Esophagus (tissue), 2 donors: ENCODE data around the gene GSTO2. TPM values are rescaled to one million over a fixed set of nuclear protein-coding genes. Genes with fewer than 3 reads are reported as not detected.
A peak's percentile ranks its signal among the peaks of the same experiment; 100 is the strongest.
"Not testable (repeated sequence)": the region's sequence is repeated elsewhere in the genome, so short reads cannot be mapped to it uniquely, and the experiment has no call there.

Experiments
- H3K27ac ChIP-seq, 2 donors: one replicate each; pipeline ENCODE4 v1.5.1; 2013; ENCODE audit warnings: low read depth in 2 of 2, mild to moderate bottlenecking in 2 of 2, inconsistent platforms in 1 of 2, low read length in 1 of 2, moderate library complexity in 1 of 2
- H3K27me3 ChIP-seq, 2 donors: one replicate each; pipeline ENCODE4 v1.6.1; 2013; ENCODE audit warnings: low read length in 2 of 2, control low read depth in 1 of 2, mild to moderate bottlenecking in 1 of 2; ENCODE audit not compliant: insufficient read depth in 2 of 2, control insufficient read depth in 1 of 2
- H3K36me3 ChIP-seq, 2 donors: one replicate each; pipeline ENCODE4 v1.6.1; 2013; ENCODE audit warnings: low read length in 1 of 2; ENCODE audit not compliant: control insufficient read depth in 2 of 2, insufficient read depth in 2 of 2
- H3K4me1 ChIP-seq, 2 donors: one replicate each; pipeline ENCODE4 v1.6.1; 2013; ENCODE audit warnings: low read length in 1 of 2; ENCODE audit not compliant: control insufficient read depth in 2 of 2, insufficient read depth in 2 of 2
- H3K4me3 ChIP-seq, 2 donors: one replicate each; pipeline ENCODE4 v1.5.1; 2013; ENCODE audit warnings: low read length in 2 of 2, mild to moderate bottlenecking in 2 of 2, low read depth in 1 of 2, moderate library complexity in 1 of 2
- H3K9me3 ChIP-seq, 2 donors: one replicate each; pipeline ENCODE4 v1.6.1; 2013; ENCODE audit warnings: mild to moderate bottlenecking in 2 of 2, low read depth in 1 of 2, low read length in 1 of 2, moderate library complexity in 1 of 2; ENCODE audit not compliant: control insufficient read depth in 2 of 2, insufficient read depth in 1 of 2
- WGBS, 2 donors: extraction: QIAGEN DNeasy Blood & Tissue Kit; methylation state at CpG; one replicate each; pipeline ENCODE4 v1.1.7; 2013; 5-methylcytosine and 5-hydroxymethylcytosine counted together
- polyA plus RNA-seq, 2 donors: library from polyadenylated mRNA; stranded (reverse); fragments of 200-250 nt; gene quantifications; one replicate each; pipeline ENCODE4 v1.2.3, GENCODE V29; 2013
- donor health status: healthy with polysubstance abuse.
- donor health status: Bipolar disorder and iron deficiency.

Gene GSTO2
- polyA plus RNA-seq, 2 donors, result 19.9 to 20.3 TPM

DNA sequence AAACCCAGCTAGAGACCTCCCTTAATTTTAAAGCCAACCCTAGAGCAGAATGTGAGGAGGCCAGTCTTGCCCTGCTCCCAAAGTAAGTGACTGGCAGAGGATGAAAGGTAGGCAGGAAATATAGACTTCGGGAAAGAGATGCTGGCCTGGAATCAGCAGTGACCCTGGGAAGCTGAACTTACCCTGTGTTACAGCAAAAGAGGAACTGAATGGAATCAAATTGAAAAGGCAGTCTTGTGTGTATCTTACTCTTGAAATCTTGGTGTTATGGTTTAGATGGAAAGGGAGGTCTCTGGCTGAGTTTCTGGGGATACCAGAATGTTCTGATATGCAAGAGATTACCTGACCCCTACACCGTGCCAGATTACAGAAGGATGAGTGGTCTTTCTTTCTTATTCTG is 28.9 kb upstream of the GSTO2 start:
- H3K27ac ChIP-seq, result no peak overlapping the region
- H3K27me3 ChIP-seq, result peaks cover 0 to 4% of the 10 kb centered on the region in 2 donors
- no peaks in the 10 kb centered on the region for H3K9me3 ChIP-seq
- H3K4me1 ChIP-seq, result no peaks in the 10 kb centered on the region
- 67 to 77% methylated on average over 2 of the region's 2 CpGs for WGBS, 2 donors
- no peaks in the 10 kb centered on the region for H3K36me3 ChIP-seq
- H3K4me3 ChIP-seq, result no peak overlapping the region

DNA sequence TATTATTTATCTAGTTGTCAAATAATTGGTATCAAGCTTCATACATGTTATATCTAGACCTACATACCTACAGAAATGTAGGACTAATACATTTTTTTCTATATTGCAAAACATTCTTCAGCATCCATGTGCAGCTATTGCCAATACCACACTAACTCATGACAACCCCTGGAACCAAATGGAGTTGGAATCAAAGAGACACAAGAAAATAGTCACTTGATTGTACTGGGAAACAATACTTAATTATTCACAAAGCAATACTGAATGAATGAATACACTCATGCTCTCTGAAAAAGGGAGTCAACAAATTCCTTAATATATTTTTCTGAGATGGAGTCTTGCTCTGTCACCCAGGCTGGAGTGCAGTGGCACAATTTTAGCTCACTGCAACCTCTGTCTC is 26.4 kb upstream of the GSTO2 start:
- Histone ChIP-seq H3K9me3 (no peaks in the 10 kb centered on the region), H3K4me1 (no peaks in the 10 kb centered on the region), H3K27ac (no peak overlapping the region), H3K27me3 (peaks cover 0 to 4% of the 10 kb centered on the region in 2 donors), H3K4me3 (no peak overlapping the region), H3K36me3 (no peaks in the 10 kb centered on the region)

GRCh38 chr10:104243009-104243408 is 26.0 kb upstream of the GSTO2 start:
- H3K4me3 ChIP-seq, H3K4me1 ChIP-seq, H3K27me3 ChIP-seq, H3K27ac ChIP-seq, H3K9me3 ChIP-seq, H3K36me3 ChIP-seq: not testable (repeated sequence)
- 88 to 92% methylated on average over 3 of the region's 3 CpGs for WGBS, 2 donors

GRCh38 chr10:104243512-104243911 is 25.5 kb upstream of the GSTO2 start:
- Histone ChIP-seq H3K4me1 (no peaks in the 10 kb centered on the region), H3K27ac (no peak overlapping the region), H3K4me3 (no peak overlapping the region), H3K27me3 (peaks cover 0 to 4% of the 10 kb centered on the region in 2 donors), H3K36me3 (no peaks in the 10 kb centered on the region), H3K9me3 (no peaks in the 10 kb centered on the region)
- WGBS, 2 donors, result 65 to 68% methylated on average over 5 of the region's 5 CpGs

GRCh38 chr10:104245066-104245632 is 23.8 kb upstream of the GSTO2 start:
- WGBS, 2 donors, result 97 to 98% methylated on average over 26 to 34 of the region's 34 CpGs
- no peaks in the 10 kb centered on the region for H3K36me3 ChIP-seq
- no peaks in the 10 kb centered on the region for H3K4me1 ChIP-seq
- no peaks in the 10 kb centered on the region for H3K9me3 ChIP-seq
- peaks cover 0 to under 1% of the 10 kb centered on the region in 2 donors for H3K27me3 ChIP-seq
- H3K4me3 ChIP-seq, result no peak overlapping the region
- no peak overlapping the region for H3K27ac ChIP-seq

DNA sequence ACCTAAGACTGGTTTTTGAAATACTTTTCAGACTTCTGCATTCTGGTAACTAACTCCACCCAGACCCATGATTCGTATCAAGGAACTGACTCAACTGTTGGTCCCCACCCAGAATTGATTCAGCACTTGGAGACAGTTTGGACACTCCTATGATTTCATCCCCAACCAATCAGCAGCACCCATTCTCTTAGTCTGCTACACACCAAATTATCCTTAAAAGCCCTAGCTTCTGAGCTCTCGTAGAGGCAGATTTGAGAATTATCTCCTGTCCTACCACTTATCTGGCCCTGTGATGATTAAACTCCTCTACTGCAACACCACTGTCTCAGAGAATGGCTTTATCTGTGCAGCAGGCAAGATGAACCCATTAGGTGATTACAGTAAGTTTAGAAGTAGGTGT is 22.0 kb upstream of the GSTO2 start:
- WGBS, 2 donors, result 31 to 48% methylated on average over 2 of the region's 2 CpGs

DNA sequence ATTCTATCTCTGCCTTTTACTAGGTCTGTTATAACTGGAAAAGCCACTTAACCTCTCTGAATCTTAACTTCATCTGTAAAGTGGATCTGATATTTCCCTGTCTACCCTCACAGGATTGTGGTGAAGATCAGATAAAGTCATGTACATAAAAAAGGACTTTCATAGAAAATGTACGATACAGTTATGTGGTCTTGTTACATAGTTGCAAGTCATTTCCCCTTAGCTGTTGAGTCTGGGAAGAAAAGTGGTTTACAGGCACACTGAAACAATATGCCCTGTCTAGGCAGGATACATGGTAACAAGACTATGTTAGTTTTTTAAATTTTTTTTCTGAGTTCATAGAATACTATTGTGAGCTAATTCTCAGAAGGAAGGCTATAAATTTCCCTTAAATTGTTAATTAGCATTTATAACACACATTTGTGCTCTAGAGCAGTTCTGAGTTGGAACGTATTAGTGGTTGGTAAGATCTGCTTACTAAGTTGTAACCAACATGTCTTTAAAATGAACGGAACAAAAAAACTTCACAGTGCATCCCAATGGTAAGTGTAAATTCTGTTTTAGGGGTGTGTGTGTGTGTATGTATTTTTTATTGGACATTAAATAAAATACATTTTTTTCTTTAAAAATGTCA is 21.4 kb upstream of the GSTO2 start:
- H3K4me3 ChIP-seq, result no peak overlapping the region
- no peaks in the 10 kb centered on the region for H3K4me1 ChIP-seq
- no peaks in the 10 kb centered on the region for H3K36me3 ChIP-seq
- H3K9me3 ChIP-seq, result no peaks in the 10 kb centered on the region
- WGBS, 2 donors, result 78 to 80% methylated on average over 3 of the region's 3 CpGs
- H3K27me3 ChIP-seq, result no peaks in the 10 kb centered on the region
- H3K27ac ChIP-seq, result peak overlapping the region in 1 of 2 donors; percentile 72

More for the DNA sequence above, 22.0 kb upstream of the GSTO2 start:
- no peak overlapping the region for H3K4me3 ChIP-seq
- no peaks in the 10 kb centered on the region for H3K9me3 ChIP-seq
- no peaks in the 10 kb centered on the region for H3K27me3 ChIP-seq
- no peaks in the 10 kb centered on the region for H3K36me3 ChIP-seq
- H3K4me1 ChIP-seq, result no peaks in the 10 kb centered on the region
- H3K27ac ChIP-seq, result peak overlapping the region in 1 of 2 donors; percentile 72

DNA sequence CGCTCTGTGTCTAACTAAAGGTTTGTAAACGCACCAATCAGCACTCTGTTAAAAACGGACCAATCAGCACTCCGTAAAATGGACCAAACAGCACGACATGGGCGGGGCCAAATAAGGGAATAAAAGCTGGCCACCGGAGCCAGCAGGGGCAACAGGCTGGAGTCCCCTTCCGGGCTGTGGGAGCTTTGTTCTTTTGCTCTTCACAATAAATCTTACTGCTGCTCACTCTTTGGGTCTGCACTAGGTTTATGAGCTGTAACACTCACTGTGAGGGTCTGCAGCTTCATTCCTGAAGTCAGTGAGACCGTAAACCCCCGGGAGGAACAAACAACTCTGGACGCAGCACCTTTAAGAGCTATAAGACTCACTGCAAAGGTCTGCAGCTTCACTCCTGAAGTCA is 20.1 kb upstream of the GSTO2 start:
- H3K4me3 ChIP-seq, H3K36me3 ChIP-seq, H3K4me1 ChIP-seq, H3K27ac ChIP-seq, H3K27me3 ChIP-seq, H3K9me3 ChIP-seq: not testable (repeated sequence)
- 88 to 89% methylated on average over 11 of the region's 11 CpGs for WGBS, 2 donors

- Histone ChIP-seq H3K36me3 (no peaks in the 10 kb centered on the region), H3K4me1 (no peaks in the 10 kb centered on the region), H3K27me3 (no peaks in the 10 kb centered on the region), H3K9me3 (no peaks in the 10 kb centered on the region), H3K27ac (no peak overlapping the region), H3K4me3 (no peak overlapping the region)
- 42 to 56% methylated on average over 1 of the region's 1 CpG for WGBS, 2 donors
Measured at GRCh38 chr10:104250371-104250770, 18.6 kb upstream of the GSTO2 start.

- H3K27me3 ChIP-seq, result no peaks in the 10 kb centered on the region
- H3K9me3 ChIP-seq, result no peaks in the 10 kb centered on the region
- H3K27ac ChIP-seq, result no peak overlapping the region
- H3K4me1 ChIP-seq, result no peaks in the 10 kb centered on the region
- WGBS, 2 donors, result 82 to 93% methylated on average over 6 of the region's 6 CpGs
- H3K36me3 ChIP-seq, result no peaks in the 10 kb centered on the region
- no peak overlapping the region for H3K4me3 ChIP-seq
Measured at GRCh38 chr10:104251443-104251842, 17.5 kb upstream of the GSTO2 start.
